HG03135 (cell line): ENCODE results near the gene MRPS27.

ENCODE experiments used
- ATAC-seq: cut with Tn5 transposase; IDR thresholded peaks from one replicate; pipeline ENCODE4 v1.9.1; 2021; ENCODE audit warnings: mild to moderate bottlenecking, moderate library complexity; ENCODE audit not compliant: unreplicated experiment

The MRPS27 gene

DNA sequence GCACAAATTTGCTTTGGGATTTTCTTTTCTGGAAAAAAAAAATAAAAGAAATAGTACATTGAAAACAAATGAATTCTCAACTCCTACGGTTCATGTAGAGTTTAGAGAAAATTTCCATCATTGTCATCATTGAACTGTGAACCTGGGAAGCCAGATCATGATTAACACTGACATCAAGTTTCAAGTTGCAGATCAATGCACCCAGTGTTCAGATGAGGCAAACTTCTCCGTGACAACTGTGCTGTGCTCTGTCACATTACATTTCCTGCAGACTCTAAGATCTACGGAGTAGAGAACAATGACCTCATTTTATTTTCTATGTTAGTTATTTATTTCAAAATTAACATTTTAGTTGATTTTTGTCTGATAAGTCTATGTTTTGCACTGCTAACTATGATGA is 113.0 kb downstream of the MRPS27 start:
- no peak for ATAC-seq

DNA sequence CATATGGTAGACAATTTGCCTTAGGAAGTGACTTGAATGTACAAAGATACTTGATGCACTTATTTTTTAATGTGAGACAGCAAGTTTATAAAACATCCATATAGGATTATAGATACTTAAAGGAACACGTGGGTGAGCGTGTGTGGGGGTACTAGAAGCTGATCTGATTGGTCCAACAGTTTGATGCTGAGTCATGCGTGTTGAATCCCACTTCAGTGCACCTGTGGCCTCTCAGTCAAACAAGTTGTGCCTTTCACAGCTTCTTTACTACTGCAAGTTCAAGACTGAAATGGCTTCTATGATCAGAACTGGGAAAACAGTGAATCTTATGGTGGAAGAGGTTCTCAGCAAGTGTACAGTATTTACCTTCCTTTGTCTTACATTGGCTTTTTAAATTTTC is 113.9 kb downstream of the MRPS27 start:
- no peak for ATAC-seq

DNA sequence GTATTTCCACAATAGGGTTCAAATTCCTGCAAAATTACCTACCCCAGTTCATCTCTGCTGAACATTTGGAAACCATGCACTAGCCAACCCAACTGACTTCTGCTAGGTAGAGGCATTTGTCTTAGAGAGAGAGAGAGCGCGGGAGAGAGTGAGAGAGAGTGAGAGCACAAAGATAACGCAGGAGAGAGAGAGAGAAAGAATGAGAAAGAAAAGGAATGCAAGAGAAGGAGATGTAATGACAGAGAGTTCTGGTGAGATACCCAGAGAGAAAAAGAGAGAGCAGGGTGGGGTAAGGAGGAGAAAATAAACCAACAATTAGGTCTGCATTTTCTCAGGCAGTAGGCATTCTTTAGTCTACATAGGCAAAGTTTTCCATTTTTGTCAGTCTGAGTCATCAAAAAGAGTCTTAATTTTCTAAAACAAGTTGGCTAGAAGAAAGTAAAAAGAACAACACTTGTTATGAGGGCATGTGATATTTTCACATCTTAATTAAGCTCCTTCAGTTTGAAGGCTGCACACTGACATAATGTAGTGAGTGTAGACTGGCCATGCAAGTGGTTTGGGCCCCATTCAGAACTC is 114.5 kb downstream of the MRPS27 start:
- ATAC-seq, result no peak

DNA sequence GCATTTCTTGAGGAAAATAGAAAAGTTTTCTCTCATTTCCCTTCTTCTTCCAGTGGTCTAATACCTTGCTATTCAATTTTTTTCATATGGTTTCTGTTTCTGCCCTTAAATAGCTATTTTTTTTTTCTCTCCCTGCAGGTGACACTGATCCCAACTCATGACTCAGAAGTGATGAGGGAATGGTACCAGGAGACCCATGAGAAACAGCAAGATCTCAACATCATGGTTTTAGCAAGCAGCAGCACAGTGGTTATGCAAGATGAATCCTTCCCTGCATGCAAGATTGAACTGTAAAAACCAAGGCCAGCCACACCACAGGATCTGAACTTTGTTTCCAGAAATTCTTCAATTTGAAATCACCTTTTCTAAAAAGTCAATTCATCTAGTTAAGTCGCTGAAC is 115.1 kb downstream of the MRPS27 start:
- ATAC-seq, result no peak

DNA sequence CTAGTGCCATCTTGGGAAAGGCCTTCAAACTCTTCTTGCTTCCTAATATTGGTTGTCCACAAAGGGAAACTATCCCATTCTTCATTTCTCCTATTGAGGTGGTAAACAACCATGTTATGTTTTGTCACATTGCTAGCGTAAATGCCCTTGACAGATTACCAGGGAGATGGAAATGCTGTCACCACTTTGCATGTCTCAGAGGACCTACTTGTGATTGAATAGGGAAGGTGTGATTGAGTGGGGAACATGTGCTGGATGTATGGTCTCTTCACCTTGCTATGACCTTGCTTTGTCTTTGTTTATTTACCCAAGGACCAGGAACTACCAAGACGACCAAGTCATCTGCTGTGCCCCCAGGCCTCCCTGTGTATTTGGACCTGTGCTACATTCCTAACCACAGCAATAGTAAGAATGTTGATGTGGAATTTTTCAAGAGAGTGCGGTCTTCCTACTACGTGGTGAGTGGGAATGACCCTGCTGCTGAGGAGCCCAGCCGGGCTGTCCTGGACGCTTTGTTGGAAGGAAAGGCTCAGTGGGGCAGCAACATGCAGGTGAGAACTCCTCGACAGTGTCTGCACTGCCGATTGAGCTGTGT is 116.7 kb downstream of the MRPS27 start:
- no peak for ATAC-seq

DNA sequence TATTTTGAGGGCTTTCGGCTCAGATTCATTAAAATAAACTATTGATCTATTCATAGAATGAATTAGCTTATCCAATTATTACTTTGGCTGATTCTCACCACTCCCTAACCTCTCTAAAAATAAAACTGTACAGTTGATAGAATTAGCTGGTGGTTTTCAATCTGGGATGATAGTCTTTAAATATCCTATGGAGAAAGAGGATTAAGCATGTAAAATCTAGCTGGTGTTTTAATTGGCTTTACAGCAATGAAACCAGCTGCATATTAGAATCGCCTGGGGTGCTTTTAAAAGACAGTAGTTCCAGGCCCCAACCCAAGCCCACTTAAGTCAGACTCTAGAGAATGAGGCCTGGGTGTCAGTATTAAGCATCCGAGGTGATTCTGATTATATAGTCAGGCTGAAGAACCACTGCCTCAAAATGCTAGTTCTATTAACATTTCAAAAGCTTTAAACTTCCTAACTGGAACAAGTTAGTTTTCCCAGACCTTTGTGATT is 117.7 kb downstream of the MRPS27 start:
- no peak for ATAC-seq

DNA sequence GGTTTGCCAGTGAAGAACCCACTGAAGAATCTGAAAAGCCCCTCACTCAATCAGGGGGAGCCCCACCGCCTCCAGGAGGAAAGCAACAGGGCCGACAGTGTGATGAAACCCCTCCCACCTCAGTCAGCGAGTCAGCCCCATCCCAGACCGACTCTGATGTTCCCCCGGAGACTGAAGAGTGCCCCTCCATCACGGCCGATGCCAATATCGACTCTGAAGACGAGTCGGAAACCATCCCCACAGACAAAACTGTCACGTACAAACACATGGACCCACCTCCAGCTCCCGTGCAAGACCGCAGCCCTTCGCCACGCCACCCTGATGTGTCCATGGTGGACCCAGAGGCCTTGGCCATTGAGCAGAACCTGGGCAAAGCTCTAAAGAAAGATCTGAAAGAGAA is 120.4 kb downstream of the MRPS27 start:
- ATAC-seq, result no peak

DNA sequence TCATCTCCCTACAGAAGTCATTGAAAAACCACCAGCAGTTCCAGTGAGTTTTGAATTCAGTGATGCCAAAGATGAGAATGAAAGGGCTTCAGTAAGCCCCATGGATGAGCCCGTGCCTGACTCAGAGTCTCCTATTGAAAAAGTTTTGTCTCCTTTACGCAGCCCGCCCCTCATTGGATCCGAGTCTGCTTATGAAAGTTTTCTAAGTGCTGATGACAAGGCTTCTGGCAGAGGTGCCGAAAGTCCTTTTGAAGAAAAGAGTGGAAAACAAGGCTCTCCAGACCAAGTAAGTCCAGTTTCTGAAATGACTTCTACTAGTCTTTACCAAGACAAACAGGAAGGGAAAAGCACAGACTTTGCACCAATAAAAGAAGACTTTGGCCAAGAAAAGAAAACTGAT is 122.6 kb downstream of the MRPS27 start:
- no peak for ATAC-seq

DNA sequence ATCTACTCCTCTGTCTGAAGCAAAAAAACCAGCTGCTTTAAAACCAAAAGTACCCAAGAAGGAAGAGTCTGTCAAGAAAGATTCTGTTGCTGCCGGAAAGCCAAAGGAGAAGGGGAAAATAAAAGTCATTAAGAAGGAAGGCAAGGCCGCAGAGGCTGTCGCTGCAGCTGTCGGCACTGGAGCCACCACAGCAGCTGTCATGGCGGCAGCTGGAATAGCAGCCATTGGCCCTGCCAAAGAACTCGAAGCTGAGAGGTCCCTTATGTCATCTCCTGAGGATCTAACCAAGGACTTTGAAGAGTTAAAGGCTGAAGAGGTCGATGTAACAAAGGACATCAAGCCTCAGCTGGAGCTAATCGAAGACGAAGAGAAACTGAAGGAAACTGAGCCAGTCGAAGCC is 124.5 kb downstream of the MRPS27 start:
- ATAC-seq, result no peak

DNA sequence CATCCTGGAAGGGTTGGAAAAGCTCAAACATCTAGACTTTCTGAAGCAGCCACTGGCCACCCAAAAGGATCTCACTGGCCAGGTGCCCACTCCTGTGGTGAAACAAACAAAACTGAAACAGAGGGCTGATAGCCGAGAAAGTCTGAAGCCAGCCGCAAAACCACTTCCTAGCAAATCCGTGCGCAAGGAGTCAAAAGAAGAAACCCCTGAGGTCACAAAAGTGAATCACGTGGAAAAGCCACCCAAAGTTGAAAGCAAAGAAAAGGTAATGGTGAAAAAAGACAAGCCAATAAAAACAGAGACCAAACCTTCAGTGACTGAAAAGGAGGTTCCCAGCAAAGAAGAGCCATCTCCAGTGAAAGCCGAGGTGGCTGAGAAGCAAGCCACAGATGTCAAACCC is 125.2 kb downstream of the MRPS27 start:
- peak; percentile 91 for ATAC-seq

DNA sequence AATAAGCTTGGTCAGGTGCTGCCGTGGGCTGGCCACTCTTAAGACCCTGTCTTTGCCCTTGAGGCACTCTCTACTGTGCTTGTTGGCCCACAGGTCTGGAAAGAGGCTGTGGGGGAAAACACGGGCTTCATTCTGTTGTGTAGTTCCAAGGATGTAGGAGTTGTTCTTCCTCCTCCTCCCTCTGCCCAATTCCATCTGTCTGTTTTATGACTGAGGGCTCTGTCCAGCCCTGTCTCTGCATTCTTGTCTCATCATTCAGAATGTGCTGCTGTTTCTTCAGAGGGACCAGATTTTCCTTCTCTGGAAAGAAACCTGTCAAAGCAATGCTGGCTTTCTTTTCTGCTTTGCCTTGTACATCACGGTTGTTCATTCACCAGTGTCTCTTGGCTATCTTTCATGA is 128.6 kb downstream of the MRPS27 start:
- ATAC-seq, result no peak

DNA sequence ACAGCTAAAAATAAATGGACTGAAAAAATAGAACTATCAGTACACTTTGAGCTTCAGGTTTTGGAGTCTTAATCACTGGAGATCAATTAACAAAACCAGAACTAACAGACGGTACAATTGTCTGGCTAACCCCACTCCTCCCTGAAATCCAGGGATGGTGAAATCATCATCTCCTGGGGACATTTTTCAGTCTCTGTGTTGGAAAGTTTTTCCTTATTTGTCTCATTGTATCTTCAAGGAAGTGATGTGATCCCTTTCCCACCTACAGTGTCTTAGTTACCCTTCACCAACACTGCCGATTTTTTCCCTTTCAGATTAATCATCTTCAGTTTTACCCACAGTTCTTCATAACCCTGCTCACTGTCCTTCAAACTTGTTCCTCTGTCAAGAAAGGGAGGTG is 130.9 kb downstream of the MRPS27 start:
- ATAC-seq, result no peak

DNA sequence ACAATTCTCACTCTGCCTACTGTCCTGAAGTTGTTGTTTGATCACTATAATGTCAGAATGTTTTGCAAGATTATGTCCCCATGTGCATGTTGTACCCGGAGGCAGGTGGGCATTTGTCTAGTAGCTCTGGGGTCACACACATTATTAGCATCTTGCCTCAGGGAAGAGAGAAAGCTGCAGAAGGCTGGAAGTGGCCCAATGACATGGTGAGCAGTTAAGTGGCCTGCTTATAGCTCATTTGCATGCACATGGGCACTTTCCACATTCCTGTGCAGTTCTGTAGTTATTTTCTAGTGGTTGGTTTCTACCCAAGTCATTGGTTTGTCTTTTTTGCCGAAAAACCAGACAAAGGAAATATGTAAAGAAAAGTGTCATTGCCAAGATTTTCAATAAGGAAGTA is 131.9 kb downstream of the MRPS27 start:
- ATAC-seq, result no peak

DNA sequence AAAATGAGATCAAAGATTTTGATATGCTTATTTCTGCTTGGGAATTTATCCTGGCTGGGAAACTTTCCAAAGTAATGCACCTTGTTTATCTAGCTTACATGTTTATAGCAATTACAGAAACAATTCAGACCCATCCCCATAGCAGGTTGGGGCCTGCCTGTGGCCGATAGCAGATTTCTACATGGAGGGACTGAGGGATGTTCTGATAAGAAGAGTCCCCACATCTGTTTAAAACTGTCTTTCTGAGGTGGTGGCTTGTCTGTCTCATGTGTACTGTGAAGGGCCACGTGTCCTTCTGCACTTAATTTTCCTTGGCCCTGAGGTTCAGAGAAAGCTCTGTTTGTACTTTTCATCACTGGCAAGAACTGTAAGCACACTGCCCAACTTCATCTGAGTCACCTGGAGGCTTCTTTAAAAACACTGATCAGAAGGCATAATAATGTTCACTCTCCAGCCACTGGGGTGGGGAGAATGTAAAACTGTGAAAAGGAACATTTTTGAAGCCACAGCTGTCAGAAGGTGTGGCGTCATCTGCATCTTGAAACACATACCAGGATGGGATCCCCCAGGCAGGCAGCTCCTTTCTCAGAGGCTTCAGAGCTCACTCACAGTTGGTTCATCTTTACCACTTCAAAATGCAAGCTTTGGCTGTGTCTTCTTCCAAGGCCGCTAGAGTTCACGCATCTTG is 132.5 kb downstream of the MRPS27 start:
- no peak for ATAC-seq

DNA sequence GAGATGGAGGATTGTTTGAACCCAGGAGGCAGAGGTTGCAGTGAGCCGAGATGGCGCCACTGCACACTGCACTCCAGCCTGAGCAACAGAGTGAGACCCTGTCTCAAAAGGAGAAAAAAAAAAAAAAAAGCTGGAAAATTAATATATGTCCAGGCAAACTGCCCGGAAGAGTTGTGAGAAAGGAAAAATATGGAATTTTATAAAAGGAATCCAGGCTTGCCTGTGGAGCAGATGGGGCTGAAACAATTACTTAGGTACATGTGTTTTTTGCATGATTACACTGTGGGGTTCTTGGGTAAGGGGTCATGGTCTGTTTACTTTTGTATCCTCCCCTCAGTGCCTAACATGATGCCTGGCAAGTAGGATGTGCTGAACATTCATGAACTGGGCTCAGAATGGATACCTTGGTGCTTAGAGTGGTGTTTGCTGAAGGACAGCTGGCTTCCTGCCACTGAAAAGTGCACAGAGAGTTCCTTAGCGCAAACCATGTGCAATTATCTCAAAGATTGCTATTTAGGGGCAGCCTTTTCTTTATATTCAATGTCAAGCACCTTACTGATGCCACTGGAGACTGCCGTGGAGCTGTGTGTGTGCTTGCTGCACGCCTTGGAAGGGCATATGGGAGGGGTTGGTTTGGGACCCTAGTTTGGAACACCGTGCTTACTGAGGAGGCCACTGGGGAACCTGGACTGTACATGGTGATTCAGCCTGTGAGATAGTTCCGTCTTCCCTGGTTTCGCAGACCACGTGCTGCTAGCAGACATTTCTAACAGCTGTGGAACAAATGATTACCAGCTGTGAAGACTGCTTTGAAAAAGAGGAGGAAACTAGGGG is 134.3 kb downstream of the MRPS27 start:
- ATAC-seq, result no peak

DNA sequence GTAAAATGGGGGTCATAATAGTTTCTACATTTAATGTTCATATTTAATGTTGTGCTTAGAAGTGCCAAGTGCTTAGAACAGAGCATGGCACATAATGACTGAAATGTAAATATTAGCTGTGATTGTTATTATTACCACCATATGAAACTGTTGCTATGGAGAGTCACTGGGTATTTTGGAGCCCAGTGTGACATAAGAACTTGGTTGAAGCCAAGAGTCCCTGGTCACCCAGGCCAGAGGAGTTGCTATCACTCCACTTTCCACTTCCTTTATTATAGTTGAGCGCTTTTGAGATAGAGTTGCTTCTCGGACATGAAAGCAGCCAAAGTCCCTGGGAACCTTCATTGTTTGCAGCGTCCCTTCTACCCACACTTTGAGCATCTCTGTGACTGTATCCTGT is 135.6 kb downstream of the MRPS27 start:
- no peak for ATAC-seq

DNA sequence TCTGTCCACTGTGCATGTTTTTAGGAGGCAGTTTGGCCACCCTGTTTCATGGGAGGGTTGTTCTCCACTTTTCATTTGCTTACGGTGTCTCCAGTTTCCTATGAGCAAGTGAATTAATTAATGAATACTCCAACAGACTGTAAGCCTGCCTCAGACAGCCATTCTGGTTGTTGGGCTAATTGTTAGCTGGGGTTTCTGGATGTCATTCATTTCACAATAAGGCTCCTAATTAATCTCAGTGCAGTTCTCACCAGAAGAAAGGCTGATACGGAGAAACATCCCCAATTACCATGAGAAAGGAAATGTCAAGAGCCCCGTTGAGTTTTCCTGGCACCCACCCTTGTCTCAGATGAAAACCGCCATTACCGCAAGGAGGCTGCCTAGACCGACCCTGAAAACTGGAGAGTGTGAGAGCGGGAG is 136.9 kb downstream of the MRPS27 start:
- no peak for ATAC-seq

DNA sequence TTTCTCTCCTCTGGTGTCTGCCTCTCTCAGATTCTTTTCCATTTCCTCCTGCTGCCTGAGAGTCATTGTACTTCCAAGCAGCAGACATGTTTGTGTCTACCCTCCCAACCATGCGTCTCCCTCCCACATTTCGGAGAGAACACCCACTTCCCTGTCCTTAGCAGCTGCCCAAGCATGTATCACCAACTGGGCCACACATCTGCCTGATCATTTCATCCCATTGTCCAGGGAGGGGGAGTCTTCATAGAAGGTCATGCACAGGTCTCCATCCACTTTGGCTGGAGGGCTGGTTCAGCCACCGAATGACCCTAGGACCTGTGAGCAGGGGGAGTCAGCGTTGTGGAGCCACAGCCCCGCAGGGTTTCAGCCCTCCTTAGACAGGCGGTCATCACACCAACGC is 137.4 kb downstream of the MRPS27 start:
- no peak for ATAC-seq

DNA sequence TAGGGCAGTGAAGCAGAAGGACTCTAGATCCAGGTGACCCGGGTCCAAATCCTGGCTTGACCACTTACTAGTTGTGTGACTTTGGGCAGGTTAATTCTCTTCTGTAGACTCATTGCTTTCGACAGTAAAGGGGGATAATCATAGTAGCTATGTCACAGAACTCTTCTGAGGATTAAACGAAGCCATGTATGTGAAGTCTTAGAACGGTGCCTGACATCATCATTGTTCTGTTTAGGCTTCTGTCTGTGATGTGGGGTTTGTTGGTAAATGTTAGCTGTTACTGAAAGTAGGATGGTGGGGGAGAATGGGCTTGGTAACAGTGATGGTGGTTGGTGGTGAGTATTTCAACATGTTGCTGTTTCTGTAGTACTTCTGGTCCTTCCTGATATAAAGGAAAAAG is 139.1 kb downstream of the MRPS27 start:
- ATAC-seq, result no peak

DNA sequence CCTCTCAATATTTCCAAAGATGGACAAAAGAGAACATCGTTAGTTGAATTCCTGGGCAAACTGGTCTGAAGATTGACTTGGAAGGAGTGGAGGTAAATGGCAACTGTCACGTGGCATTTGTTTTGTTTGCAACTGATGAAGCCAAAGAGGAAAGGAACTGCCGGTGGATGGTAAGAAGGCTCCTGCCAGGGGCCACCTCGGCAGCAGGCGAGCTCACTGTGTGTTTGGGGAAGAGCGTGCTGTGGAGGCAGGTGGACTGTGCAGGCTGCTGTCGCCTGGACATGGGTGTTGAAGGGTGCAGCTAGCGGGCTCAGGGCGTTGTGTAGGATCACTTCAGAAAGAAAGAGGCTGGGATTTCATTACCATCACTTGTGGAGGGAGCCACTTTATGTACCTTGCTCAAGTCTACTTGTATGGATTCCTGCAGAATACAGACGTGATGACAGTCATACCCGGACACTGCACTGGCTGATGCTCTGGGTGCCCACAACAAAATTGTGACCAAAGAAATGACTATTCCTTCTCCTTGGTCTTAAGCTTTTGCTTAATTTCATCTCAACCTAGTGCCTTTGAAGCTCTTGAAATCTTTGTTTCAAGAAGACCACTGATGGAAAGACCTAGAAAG is 140.1 kb downstream of the MRPS27 start:
- no peak for ATAC-seq
